PC-9 (cell line): Measurements from ENCODE around the gene PRR5L. TPM values are rescaled to one million over a fixed set of nuclear protein-coding genes. Genes with fewer than 3 reads are reported as not detected.

ENCODE experiments used
- BruUV-seq: library from RNA; stranded (reverse); fragments of 400-500 nt; replicated peaks from 2 replicates; lab custom pipeline; 2021; lab: Mats Ljungman, UMichigan
- CTCF ChIA-PET: fragments of 300-600 bp; sonication (Branson Sonifier 250); formaldehyde crosslinking; loops from one replicate; lab custom pipeline; 2022; ENCODE audit warnings: antibody characterized with exemption; lab: Charles Lee
- POLR2A ChIA-PET: fragments of 300-600 bp; sonication (Branson Sonifier 250); formaldehyde crosslinking; loops from one replicate; lab custom pipeline; 2022; ENCODE audit warnings: antibody characterized with exemption; ENCODE audit not compliant: unreplicated experiment; lab: Charles Lee
- DNase-seq, 2 experiments: peaks; one replicate each; pipeline versions ENCODE4 v3.0.0 to v3.0.0-alpha.2; 2015 to 2022; ENCODE audit warnings: mixed read lengths in 1 of 2
- H2AFZ ChIP-seq: fragments of 200-600 bp; sonication (generic); 2 replicates; pipeline ENCODE4 v1.8.1; 2017; ENCODE audit warnings: antibody characterized with exemption
- H3F3A ChIP-seq: fragments of 200-600 bp; sonication (generic); 2 replicates; pipeline ENCODE4 v1.8.1; 2017; ENCODE audit warnings: antibody characterized with exemption, mild to moderate bottlenecking, low read depth; ENCODE audit not compliant: insufficient read depth
- H3K27ac ChIP-seq: fragments of 200-600 bp; sonication (generic); 2 replicates; pipeline ENCODE4 v1.6.1; 2016; ENCODE audit warnings: mixed run types
- H3K27me3 ChIP-seq: fragments of 200-600 bp; sonication (generic); 2 replicates; pipeline ENCODE4 v1.6.1; 2016; ENCODE audit warnings: low read depth, mixed run types; ENCODE audit not compliant: insufficient read depth
- H3K36me3 ChIP-seq: fragments of 200-600 bp; sonication (generic); 2 replicates; pipeline ENCODE4 v1.6.1; 2016; ENCODE audit warnings: low read depth, mixed run types
- H3K4me1 ChIP-seq: fragments of 200-600 bp; sonication (generic); replicated peaks from 2 replicates; pipeline ENCODE4 v1.6.1; 2016; ENCODE audit warnings: mixed run types; ENCODE audit not compliant: insufficient read depth
- H3K4me2 ChIP-seq: fragments of 200-600 bp; sonication (generic); 2 replicates; pipeline ENCODE4 v1.6.1; 2017; ENCODE audit warnings: mixed run types
- H3K4me3 ChIP-seq: fragments of 200-600 bp; sonication (generic); 2 replicates; pipeline ENCODE4 v1.6.1; 2016; ENCODE audit warnings: mixed run types
- H3K79me2 ChIP-seq: fragments of 200-600 bp; sonication (generic); 2 replicates; pipeline ENCODE4 v1.6.1; 2017; ENCODE audit warnings: low read depth, mixed run types
- H3K9me2 ChIP-seq: fragments of 200-600 bp; sonication (generic); 2 replicates; pipeline ENCODE4 v1.8.1; 2017; ENCODE audit warnings: mild to moderate bottlenecking; ENCODE audit not compliant: insufficient read depth
- H3K9me3 ChIP-seq: fragments of 200-600 bp; sonication (generic); 2 replicates; pipeline ENCODE4 v1.8.1; 2016; ENCODE audit warnings: low read depth; ENCODE audit not compliant: insufficient read depth
- H4K20me1 ChIP-seq: fragments of 200-600 bp; sonication (generic); 2 replicates; pipeline ENCODE4 v1.8.1; 2017; ENCODE audit not compliant: insufficient read depth
- EZH2 ChIP-seq: fragments of 200-600 bp; sonication (generic); IDR thresholded peaks from 2 replicates; pipeline ENCODE4 v1.8.0; 2017; ENCODE audit warnings: antibody characterized with exemption, low read depth
- intact Hi-C: fragments of 100-400 bp; cut with micrococcal nuclease; formaldehyde crosslinking; loops from one replicate; pipeline ENCODE4 v1.10.0; 2022; ENCODE audit not compliant: unreplicated experiment
- total RNA-seq: library from RNA; stranded (reverse); gene quantifications from 2 replicates; pipeline ENCODE4 v1.2.3, GENCODE V29; 2021
- TF ChIP-seq, protein P1 (sequence below): fragments of 200-600 bp; sonication (generic); conservative IDR thresholded peaks from 2 replicates; pipeline ENCODE4 v1.6.1; 2017; ENCODE audit warnings: mixed run types, antibody characterized with exemption, mild to moderate bottlenecking, moderate library complexity

Gene PRR5L
- total RNA-seq, 1 experiment from 2014 or later: 5.1 TPM

DNA sequence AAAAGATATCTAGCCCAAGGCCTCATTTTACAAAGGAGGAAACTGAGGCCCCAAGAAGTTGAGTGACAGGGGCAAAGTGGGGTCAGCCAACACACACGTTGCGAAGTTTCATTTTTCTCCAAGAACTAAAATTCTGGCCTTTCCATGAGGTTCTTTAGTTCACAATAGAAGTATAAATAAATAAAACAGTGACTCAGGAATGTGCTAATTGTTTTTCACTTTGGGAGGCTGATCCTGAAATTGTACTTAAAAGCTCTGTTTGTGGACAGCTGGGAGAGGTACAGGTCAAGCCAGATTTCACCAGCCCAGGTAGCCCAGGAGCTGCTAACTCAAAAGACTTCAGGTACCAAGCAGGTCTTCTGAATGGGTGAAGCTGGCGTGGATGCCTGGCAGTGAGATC lies 108.7 kb downstream of the PRR5L start:
- no peaks in the 10 kb centered on the region for H4K20me1 ChIP-seq
- H3K36me3 ChIP-seq: no peaks in the 10 kb centered on the region
- no peaks in the 10 kb centered on the region for H3K9me3 ChIP-seq
- DNase-seq: no peak
- H3K27ac ChIP-seq: no peak overlapping the region
- no peaks in the 10 kb centered on the region for H3K9me2 ChIP-seq
- H3K4me2 ChIP-seq: no peak overlapping the region
- no peak overlapping the region for H3K4me3 ChIP-seq
- H2AFZ ChIP-seq: no peak overlapping the region
- H3K4me1 ChIP-seq: no peaks in the 10 kb centered on the region
- TF ChIP-seq, protein P1, sequence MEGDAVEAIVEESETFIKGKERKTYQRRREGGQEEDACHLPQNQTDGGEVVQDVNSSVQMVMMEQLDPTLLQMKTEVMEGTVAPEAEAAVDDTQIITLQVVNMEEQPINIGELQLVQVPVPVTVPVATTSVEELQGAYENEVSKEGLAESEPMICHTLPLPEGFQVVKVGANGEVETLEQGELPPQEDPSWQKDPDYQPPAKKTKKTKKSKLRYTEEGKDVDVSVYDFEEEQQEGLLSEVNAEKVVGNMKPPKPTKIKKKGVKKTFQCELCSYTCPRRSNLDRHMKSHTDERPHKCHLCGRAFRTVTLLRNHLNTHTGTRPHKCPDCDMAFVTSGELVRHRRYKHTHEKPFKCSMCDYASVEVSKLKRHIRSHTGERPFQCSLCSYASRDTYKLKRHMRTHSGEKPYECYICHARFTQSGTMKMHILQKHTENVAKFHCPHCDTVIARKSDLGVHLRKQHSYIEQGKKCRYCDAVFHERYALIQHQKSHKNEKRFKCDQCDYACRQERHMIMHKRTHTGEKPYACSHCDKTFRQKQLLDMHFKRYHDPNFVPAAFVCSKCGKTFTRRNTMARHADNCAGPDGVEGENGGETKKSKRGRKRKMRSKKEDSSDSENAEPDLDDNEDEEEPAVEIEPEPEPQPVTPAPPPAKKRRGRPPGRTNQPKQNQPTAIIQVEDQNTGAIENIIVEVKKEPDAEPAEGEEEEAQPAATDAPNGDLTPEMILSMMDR: no peak
- TF ChIP-seq EZH2: no peak
- CTCF ChIA-PET: no interaction called here
- no TSS peak for BruUV-seq
- no peaks in the 10 kb centered on the region; the same call in 1 of the 2 replicates for H3K27me3 ChIP-seq
- POLR2A ChIA-PET: no interaction called here
- H3K79me2 ChIP-seq: no peaks in the 10 kb centered on the region
- H3F3A ChIP-seq: no peaks in the 10 kb centered on the region
- intact Hi-C loops: no loop called here

DNA sequence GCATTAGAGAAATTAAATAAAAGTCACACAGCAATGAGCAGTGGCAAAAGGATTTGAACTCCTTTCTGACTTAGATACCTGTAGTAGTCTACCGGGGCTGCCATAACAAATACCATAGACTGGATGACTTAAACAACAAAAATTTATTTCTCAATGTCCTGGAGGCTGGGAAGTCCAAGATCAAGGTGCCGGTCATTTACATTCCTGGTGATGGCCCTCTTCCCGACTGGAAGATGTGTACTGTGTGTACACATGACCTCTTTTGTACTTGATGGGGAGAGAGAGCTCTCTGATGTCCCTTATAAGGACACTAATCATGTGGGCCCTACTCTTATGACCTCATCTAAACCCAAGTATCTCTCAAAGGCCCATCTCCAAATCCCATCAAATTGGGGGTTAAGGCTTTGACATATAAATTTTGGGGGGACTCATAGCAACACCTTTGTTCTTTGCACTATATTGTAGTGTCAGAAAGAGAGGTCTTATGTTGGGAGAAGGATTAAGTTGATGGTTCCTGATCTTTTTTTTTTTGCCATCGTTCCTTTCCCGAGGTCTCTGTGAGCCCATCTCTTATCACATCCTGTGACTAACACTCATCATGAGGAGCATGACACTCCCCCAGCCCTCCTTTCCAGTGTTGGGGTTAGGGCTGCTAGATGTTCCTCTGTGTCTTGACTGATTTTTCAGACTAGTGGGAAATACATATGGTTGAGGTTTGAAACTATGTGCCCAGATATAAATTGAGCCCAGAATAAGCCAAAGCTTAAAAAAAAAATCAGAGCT lies 109.7 kb downstream of the PRR5L start:
- ChIA-PET POLR2A (no interaction called here), CTCF (no interaction called here)
- no TSS peak for BruUV-seq
- Histone ChIP-seq H3K27ac (no peak overlapping the region), H3K9me3 (no peaks in the 10 kb centered on the region), H2AFZ (no peak overlapping the region), H3K79me2 (no peaks in the 10 kb centered on the region), H3K27me3 (no peaks in the 10 kb centered on the region; the same call in 1 of the 2 replicates), H3K4me3 (no peak overlapping the region), H3F3A (no peaks in the 10 kb centered on the region), H3K36me3 (no peaks in the 10 kb centered on the region), H3K9me2 (no peaks in the 10 kb centered on the region), H3K4me1 (no peaks in the 10 kb centered on the region), H4K20me1 (no peaks in the 10 kb centered on the region), H3K4me2 (no peak overlapping the region)
- DNase-seq: no peak
- intact Hi-C loops: no loop called here
- TF ChIP-seq, protein P1: no peak
- TF ChIP-seq EZH2: no peak

DNA sequence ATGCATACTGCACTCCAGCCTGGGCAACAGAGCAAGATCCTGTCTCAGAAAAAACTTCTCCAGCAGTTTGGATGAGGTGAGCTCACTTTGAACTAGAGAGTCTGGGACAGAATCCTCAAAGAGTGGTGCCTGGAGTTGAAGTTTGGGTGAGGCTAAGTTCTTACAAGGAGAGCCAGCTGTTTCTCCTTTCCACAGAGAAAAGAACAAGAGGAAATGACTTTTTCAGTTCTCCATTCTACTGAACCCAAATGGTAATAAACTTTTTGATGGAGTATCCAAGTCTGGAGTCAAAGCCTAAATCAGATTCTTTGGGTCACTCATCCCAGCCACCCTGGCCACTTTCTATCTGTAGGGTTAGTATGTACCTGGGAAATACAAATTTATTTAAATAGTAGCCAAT lies 111.3 kb downstream of the PRR5L start:
- Histone ChIP-seq H3K4me2 (no peak overlapping the region), H3K4me3 (no peak overlapping the region), H3F3A (no peaks in the 10 kb centered on the region), H3K4me1 (no peaks in the 10 kb centered on the region), H3K27me3 (no peaks in the 10 kb centered on the region; the same call in 1 of the 2 replicates), H3K9me2 (no peaks in the 10 kb centered on the region), H3K79me2 (no peaks in the 10 kb centered on the region), H3K9me3 (no peaks in the 10 kb centered on the region), H3K36me3 (no peaks in the 10 kb centered on the region), H4K20me1 (no peaks in the 10 kb centered on the region), H3K27ac (no peak overlapping the region), H2AFZ (no peak overlapping the region)
- intact Hi-C loops: no loop called here
- ChIA-PET POLR2A (no interaction called here), CTCF (no interaction called here)
- DNase-seq: no peak
- BruUV-seq: no TSS peak
- TF ChIP-seq EZH2: no peak
- TF ChIP-seq, protein P1: no peak
